GM18517 (cell line): ENCODE data around the gene ZNF385B.

Experiments
- ATAC-seq: cut with Tn5 transposase; IDR thresholded peaks from one replicate; pipeline ENCODE4 v1.9.1; 2021; ENCODE audit warnings: mild to moderate bottlenecking, moderate library complexity; ENCODE audit not compliant: unreplicated experiment

The ZNF385B gene

GRCh38 chr2:179857236-179857635 is 4.2 kb downstream of the ZNF385B start:
- ATAC-seq: no peak

GRCh38 chr2:179856205-179856604 is 5.2 kb downstream of the ZNF385B start:
- no peak for ATAC-seq

GRCh38 chr2:179855673-179856072 is 5.7 kb downstream of the ZNF385B start:
- ATAC-seq: no peak

- no peak for ATAC-seq
Measured at GRCh38 chr2:179854891-179855290, 6.5 kb downstream of the ZNF385B start.

- ATAC-seq: no peak
Measured at GRCh38 chr2:179853108-179853507, 8.3 kb downstream of the ZNF385B start.

GRCh38 chr2:179850188-179850587 is 11.2 kb downstream of the ZNF385B start:
- ATAC-seq: no peak

GRCh38 chr2:179849719-179850118 is 11.7 kb downstream of the ZNF385B start:
- ATAC-seq: no peak

- no peak for ATAC-seq
Measured at GRCh38 chr2:179843541-179843940, 17.9 kb downstream of the ZNF385B start.

- no peak for ATAC-seq
Measured at GRCh38 chr2:179842498-179843153, 18.8 kb downstream of the ZNF385B start.

- ATAC-seq: no peak
Measured at GRCh38 chr2:179840840-179841239, 20.6 kb downstream of the ZNF385B start.

GRCh38 chr2:179837408-179837807 is 24.0 kb downstream of the ZNF385B start:
- no peak for ATAC-seq

- no peak for ATAC-seq
Measured at GRCh38 chr2:179830043-179830787, 31.2 kb downstream of the ZNF385B start.

GRCh38 chr2:179826297-179826696 is 35.1 kb downstream of the ZNF385B start:
- no peak for ATAC-seq

- no peak for ATAC-seq
Measured at GRCh38 chr2:179825494-179825893, 35.9 kb downstream of the ZNF385B start.

GRCh38 chr2:179824961-179825360 is 36.5 kb downstream of the ZNF385B start:
- no peak for ATAC-seq

GRCh38 chr2:179822540-179822939 is 38.9 kb downstream of the ZNF385B start:
- ATAC-seq: no peak

GRCh38 chr2:179818546-179818945 is 42.9 kb downstream of the ZNF385B start:
- ATAC-seq: no peak

GRCh38 chr2:179817181-179817841 is 44.1 kb downstream of the ZNF385B start:
- ATAC-seq: no peak

GRCh38 chr2:179814050-179814449 is 47.4 kb downstream of the ZNF385B start:
- no peak for ATAC-seq

- no peak for ATAC-seq
Measured at GRCh38 chr2:179812501-179812900, 48.9 kb downstream of the ZNF385B start.

GRCh38 chr2:179811042-179811441 is 50.4 kb downstream of the ZNF385B start:
- ATAC-seq: no peak

- ATAC-seq: no peak
Measured at GRCh38 chr2:179809606-179810005, 51.8 kb downstream of the ZNF385B start.
